Type B pancreatic cell (in vitro differentiated cells): ENCODE measurements around the gene WDR26. TPM values are rescaled to one million over a fixed set of nuclear protein-coding genes. Genes with fewer than 3 reads are reported as not detected.

Source experiments
- DNase-seq: peaks from one replicate; pipeline ENCODE4 v3.0.0; 2021; ENCODE audit warnings: mixed read lengths; ENCODE audit not compliant: unreplicated experiment; ENCODE audit errors: extremely low spot score
- H3K27ac Mint-ChIP-seq: 2 replicates; pipeline ENCODE4 v1.8.0; 2021; ENCODE audit warnings: mild to moderate bottlenecking, mixed read lengths
- H3K27me3 Mint-ChIP-seq: 2 replicates; pipeline ENCODE4 v1.8.0; 2021; ENCODE audit warnings: mixed read lengths
- H3K36me3 Mint-ChIP-seq: 2 replicates; pipeline ENCODE4 v1.8.0; 2021; ENCODE audit warnings: mixed read lengths
- H3K4me1 Mint-ChIP-seq: one replicate; pipeline ENCODE4 v1.8.0; 2021; ENCODE audit warnings: mixed read lengths; ENCODE audit not compliant: unreplicated experiment
- H3K4me3 Mint-ChIP-seq: 2 replicates; pipeline ENCODE4 v1.8.0; 2021; ENCODE audit warnings: mild to moderate bottlenecking, mixed read lengths
- H3K9me3 Mint-ChIP-seq: 2 replicates; pipeline ENCODE4 v1.8.0; 2021; ENCODE audit warnings: mixed read lengths
- total RNA-seq: library from RNA; stranded (reverse); gene quantifications from 2 replicates; pipeline ENCODE4 v1.2.1, GENCODE V29; 2021; ENCODE audit warnings: low replicate concordance
- TF ChIP-seq, protein P1 (sequence below): fragments of 200-600 bp; sonication (generic); conservative IDR thresholded peaks from 2 replicates; pipeline ENCODE4 v1.5.0; 2021; ENCODE audit warnings: antibody characterized with exemption, mild to moderate bottlenecking

WDR26 gene
- total RNA-seq, 1 donor from 2014 or later, result 75.1 TPM

DNA sequence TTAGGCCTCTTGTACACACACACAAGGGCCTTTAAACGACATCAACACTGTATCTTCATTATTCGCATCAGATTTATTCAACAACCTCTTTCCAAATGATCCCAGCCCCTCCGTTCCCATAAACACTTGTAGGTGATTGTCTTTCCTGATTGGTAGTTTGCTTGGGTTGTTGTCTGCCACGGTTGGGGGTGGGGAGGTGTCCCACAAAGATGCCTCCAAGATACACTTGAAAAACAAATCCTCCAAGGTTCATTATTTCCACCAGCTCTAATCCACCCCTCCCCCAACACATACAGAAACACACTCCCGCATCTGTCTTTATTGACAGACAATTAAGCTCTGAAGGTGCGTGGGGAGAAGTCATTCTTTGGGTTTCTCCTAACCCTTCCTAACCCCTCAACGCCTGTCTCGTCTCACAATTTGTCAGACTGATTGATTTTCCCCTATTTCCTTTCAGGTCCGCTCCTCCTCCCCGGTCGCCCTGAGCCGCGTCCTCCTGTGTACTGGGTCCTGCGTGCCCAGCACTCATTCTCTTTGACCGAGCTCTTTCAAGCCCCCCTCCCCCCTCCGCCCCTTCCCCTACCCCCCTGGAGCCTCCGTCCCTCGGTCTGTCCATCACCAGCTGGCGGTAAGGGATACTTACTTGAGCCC lies 1.4 kb downstream of the WDR26 start:
- Mint-ChIP-seq H3K27me3 (no peaks in the 10 kb centered on the region), H3K4me1 (peaks cover 42% of the 10 kb centered on the region), H3K36me3 (peaks cover 9% of the 10 kb centered on the region), H3K4me3 (peak overlapping the region; percentile 90), H3K27ac (peak overlapping the region; percentile 70), H3K9me3 (no peaks in the 10 kb centered on the region)
- TF ChIP-seq, protein P1, sequence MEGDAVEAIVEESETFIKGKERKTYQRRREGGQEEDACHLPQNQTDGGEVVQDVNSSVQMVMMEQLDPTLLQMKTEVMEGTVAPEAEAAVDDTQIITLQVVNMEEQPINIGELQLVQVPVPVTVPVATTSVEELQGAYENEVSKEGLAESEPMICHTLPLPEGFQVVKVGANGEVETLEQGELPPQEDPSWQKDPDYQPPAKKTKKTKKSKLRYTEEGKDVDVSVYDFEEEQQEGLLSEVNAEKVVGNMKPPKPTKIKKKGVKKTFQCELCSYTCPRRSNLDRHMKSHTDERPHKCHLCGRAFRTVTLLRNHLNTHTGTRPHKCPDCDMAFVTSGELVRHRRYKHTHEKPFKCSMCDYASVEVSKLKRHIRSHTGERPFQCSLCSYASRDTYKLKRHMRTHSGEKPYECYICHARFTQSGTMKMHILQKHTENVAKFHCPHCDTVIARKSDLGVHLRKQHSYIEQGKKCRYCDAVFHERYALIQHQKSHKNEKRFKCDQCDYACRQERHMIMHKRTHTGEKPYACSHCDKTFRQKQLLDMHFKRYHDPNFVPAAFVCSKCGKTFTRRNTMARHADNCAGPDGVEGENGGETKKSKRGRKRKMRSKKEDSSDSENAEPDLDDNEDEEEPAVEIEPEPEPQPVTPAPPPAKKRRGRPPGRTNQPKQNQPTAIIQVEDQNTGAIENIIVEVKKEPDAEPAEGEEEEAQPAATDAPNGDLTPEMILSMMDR, result no peak
- DNase-seq, result no peak

GRCh38 chr1:224432672-224433040 lies 1.9 kb downstream of the WDR26 start:
- Mint-ChIP-seq H3K4me1 (peaks cover 42% of the 10 kb centered on the region), H3K27me3 (no peaks in the 10 kb centered on the region), H3K36me3 (peaks cover 13% of the 10 kb centered on the region), H3K9me3 (no peaks in the 10 kb centered on the region), H3K27ac (peak overlapping the region; percentile 70), H3K4me3 (peak overlapping the region; percentile 90)
- no peak for DNase-seq
- TF ChIP-seq, protein P1, result no peak

DNA sequence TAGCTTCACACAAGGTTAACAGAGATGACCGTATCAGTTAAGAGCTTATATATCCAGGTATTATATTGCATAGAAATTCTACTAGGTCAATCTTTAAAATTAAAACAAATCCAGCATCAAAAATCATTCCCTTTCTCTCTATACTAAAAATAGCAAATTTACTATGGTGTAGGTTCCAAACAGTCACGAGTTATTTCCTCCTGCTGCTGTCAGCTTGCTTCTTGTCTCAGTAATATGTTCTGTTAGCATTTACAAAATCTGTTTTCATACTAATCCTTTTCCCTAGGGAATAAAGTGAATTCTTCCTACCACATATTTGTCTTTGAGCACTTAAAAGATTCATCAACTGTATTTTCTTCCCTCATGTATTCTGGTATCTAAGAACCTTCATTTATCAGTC lies 2.5 kb downstream of the WDR26 start:
- no peak for DNase-seq
- peak overlapping the region; percentile 70 for H3K27ac Mint-ChIP-seq
- H3K9me3 Mint-ChIP-seq, result no peaks in the 10 kb centered on the region
- peak overlapping the region; percentile 90 for H3K4me3 Mint-ChIP-seq
- no peaks in the 10 kb centered on the region for H3K27me3 Mint-ChIP-seq
- H3K4me1 Mint-ChIP-seq, result peaks cover 40% of the 10 kb centered on the region
- H3K36me3 Mint-ChIP-seq, result peaks cover 16% of the 10 kb centered on the region
- TF ChIP-seq, protein P1, result no peak

GRCh38 chr1:224431726-224432125 lies 2.9 kb downstream of the WDR26 start:
- Mint-ChIP-seq H3K4me3 (peak overlapping the region; percentile 90), H3K27ac (peak overlapping the region; percentile 70), H3K36me3 (peaks cover 17% of the 10 kb centered on the region), H3K9me3 (no peaks in the 10 kb centered on the region), H3K27me3 (no peaks in the 10 kb centered on the region), H3K4me1 (peaks cover 36% of the 10 kb centered on the region)
- TF ChIP-seq, protein P1, result no peak
- DNase-seq, result no peak

DNA sequence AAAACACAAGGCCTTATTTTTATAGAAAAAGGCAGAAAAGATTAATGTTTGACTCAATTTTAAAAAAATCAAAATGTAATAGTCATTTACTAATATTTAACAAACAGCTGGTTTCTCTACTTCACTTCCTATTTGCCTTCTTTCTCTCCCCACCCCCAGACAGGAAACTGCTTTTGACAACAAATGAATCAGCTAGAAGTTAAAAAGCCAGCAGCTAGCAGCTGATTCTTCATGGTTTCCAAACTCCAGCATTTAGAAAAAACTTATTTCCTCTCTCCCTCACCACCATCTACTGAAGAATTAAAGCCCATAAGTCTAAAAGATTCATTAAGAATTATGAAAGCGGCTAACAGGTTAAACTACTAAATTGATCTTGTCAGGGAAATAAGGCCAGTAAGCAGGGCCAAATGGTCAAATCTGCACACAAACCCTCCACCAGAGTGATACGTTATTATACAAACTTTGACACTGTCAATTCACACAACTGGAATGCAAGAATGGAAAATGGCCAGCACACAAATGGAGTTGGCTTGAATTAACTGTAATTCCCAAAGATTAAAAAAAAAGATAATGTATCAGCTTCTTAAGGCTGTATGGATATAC lies 4.0 kb downstream of the WDR26 start:
- Mint-ChIP-seq H3K36me3 (peaks cover 18% of the 10 kb centered on the region), H3K9me3 (no peaks in the 10 kb centered on the region), H3K4me1 (peaks cover 29% of the 10 kb centered on the region), H3K27me3 (no peaks in the 10 kb centered on the region), H3K4me3 (peak overlapping the region; percentile 56), H3K27ac (peak overlapping the region; percentile 57)
- TF ChIP-seq, protein P1, result no peak
- no peak for DNase-seq
